Measurements from ENCODE around the gene KCTD15. TPM values are rescaled to one million over a fixed set of nuclear protein-coding genes. Genes with fewer than 3 reads are reported as not detected.

The KCTD15 gene
- total and polyA plus RNA-seq, 4 donors: 0.89 to 13.8 (median 8.1) TPM

DNA sequence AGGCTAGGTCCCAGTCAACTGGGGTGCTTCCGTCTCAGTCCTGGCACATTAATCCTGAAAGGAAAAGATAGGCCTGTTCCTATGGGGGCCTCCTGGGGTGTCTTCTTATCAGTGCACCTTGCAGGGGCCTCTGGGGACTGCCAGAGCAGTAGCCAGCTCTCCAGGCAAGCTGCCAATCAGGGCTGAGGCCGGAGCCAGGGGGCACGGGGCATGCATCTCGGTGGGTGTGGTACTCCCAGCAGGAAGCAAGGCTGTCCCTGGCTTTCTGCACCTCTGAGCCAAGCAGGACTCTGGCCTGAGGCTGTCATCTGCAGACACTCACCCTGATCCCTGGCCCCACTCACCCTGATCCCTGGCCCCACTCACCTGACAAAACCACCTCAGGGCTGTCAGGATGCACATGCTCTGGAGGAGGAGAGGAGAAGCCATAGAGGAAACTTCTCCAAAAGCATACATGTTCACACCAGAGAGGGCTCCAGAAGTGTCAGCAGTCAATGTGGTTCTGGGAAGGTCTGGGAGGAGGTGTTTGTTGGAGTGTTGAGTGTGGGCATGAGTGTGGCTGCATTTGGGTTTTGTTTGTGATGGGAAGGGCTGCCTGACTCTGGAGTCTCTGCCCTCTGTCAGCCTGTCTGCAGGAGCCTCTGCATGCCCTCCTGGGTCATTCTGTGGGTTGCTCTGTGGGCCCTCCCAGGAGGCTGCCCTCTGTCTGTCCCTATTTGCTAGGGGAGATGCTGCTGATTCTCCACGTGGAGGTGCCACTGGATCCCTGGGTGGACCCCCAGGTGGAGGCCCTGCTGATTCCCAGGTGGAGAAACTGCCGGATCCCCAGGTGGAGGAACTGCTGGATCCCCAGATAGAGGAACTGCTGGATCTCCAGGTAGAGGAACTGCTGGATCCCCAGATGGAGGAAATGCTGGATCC, 22.7 kb upstream of the KCTD15 start:
- Histone ChIP-seq H3K27me3 (ENCODE audit: control insufficient read depth in 4 of 4, insufficient read depth in 4 of 4, low read length in 3 of 4) (no peaks in the 10 kb centered on the region), H3K9ac (ENCODE audit: low read depth in 1 of 2, low read length in 2 of 2) (no peak overlapping the region), H3K27ac (ENCODE audit: low read depth in 1 of 2, low read length in 2 of 2) (no peak overlapping the region), H3K4me1 (ENCODE audit: control insufficient read depth in 4 of 4, insufficient read depth in 4 of 4, low read length in 3 of 4) (peaks cover 0 to 16% (median 8%) of the 10 kb centered on the region in 4 donors), H3K9me3 (ENCODE audit: control insufficient read depth in 4 of 4, low read length in 3 of 4) (no peaks in the 10 kb centered on the region), H3K4me3 (ENCODE audit: low read depth in 1 of 3, low read length in 3 of 3) (no peak overlapping the region), H3K36me3 (ENCODE audit: control insufficient read depth in 4 of 4, insufficient read depth in 3 of 4, low read depth in 1 of 4, low read length in 3 of 4) (no peaks in the 10 kb centered on the region)
- TF ChIP-seq HNF4A (conservative IDR thresholded peaks at IDR 0.05) (no peak), FOXA2 (IDR thresholded peaks at IDR 0.05) (no peak), TAF1 (conservative IDR thresholded peaks at IDR 0.05) (no peak), RXRA (IDR thresholded peaks at IDR 0.05) (no peak)
- TF ChIP-seq, protein P1, sequence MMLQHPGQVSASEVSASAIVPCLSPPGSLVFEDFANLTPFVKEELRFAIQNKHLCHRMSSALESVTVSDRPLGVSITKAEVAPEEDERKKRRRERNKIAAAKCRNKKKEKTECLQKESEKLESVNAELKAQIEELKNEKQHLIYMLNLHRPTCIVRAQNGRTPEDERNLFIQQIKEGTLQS (IDR thresholded peaks at IDR 0.05): no peak
- TF ChIP-seq, protein P2, sequence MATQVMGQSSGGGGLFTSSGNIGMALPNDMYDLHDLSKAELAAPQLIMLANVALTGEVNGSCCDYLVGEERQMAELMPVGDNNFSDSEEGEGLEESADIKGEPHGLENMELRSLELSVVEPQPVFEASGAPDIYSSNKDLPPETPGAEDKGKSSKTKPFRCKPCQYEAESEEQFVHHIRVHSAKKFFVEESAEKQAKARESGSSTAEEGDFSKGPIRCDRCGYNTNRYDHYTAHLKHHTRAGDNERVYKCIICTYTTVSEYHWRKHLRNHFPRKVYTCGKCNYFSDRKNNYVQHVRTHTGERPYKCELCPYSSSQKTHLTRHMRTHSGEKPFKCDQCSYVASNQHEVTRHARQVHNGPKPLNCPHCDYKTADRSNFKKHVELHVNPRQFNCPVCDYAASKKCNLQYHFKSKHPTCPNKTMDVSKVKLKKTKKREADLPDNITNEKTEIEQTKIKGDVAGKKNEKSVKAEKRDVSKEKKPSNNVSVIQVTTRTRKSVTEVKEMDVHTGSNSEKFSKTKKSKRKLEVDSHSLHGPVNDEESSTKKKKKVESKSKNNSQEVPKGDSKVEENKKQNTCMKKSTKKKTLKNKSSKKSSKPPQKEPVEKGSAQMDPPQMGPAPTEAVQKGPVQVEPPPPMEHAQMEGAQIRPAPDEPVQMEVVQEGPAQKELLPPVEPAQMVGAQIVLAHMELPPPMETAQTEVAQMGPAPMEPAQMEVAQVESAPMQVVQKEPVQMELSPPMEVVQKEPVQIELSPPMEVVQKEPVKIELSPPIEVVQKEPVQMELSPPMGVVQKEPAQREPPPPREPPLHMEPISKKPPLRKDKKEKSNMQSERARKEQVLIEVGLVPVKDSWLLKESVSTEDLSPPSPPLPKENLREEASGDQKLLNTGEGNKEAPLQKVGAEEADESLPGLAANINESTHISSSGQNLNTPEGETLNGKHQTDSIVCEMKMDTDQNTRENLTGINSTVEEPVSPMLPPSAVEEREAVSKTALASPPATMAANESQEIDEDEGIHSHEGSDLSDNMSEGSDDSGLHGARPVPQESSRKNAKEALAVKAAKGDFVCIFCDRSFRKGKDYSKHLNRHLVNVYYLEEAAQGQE (IDR thresholded peaks at IDR 0.05): no peak
- TF ChIP-seq, protein P3, sequence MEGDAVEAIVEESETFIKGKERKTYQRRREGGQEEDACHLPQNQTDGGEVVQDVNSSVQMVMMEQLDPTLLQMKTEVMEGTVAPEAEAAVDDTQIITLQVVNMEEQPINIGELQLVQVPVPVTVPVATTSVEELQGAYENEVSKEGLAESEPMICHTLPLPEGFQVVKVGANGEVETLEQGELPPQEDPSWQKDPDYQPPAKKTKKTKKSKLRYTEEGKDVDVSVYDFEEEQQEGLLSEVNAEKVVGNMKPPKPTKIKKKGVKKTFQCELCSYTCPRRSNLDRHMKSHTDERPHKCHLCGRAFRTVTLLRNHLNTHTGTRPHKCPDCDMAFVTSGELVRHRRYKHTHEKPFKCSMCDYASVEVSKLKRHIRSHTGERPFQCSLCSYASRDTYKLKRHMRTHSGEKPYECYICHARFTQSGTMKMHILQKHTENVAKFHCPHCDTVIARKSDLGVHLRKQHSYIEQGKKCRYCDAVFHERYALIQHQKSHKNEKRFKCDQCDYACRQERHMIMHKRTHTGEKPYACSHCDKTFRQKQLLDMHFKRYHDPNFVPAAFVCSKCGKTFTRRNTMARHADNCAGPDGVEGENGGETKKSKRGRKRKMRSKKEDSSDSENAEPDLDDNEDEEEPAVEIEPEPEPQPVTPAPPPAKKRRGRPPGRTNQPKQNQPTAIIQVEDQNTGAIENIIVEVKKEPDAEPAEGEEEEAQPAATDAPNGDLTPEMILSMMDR (IDR thresholded peaks at IDR 0.05; ENCODE audit: low read depth, low read length, missing input control): no peak
- no peak for DNase-seq (ENCODE audit: low spot score)
- whole genome bisulfite sequencing: 51% methylated on average over 6 of the region's 6 CpGs

DNA sequence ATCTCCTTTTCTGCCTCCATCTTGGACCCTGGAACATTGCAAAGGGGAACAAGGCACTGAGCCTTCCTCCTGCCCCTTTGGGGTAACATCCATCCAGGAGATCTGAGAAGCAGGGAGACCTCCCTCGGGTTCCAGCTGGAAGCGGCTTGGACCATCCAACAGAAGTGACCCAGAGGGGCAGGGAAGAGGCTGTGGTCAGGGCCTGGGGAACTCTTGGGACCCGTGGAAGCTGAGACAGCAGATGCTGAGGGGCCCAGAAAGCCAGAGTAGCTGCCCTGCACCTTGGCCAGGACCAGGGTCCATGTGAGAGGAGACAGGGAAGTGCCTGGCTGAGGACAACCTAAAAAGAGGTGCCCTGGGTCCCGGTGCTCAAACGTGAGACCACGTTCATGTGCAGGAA, 21.9 kb upstream of the KCTD15 start:
- Histone ChIP-seq H3K27me3 (ENCODE audit: control insufficient read depth in 4 of 4, insufficient read depth in 4 of 4, low read length in 3 of 4) (no peaks in the 10 kb centered on the region), H3K9ac (ENCODE audit: low read depth in 1 of 2, low read length in 2 of 2) (no peak overlapping the region), H3K9me3 (ENCODE audit: control insufficient read depth in 4 of 4, low read length in 3 of 4) (no peaks in the 10 kb centered on the region), H3K36me3 (ENCODE audit: control insufficient read depth in 4 of 4, insufficient read depth in 3 of 4, low read depth in 1 of 4, low read length in 3 of 4) (no peaks in the 10 kb centered on the region), H3K27ac (ENCODE audit: low read depth in 1 of 2, low read length in 2 of 2) (no peak overlapping the region), H3K4me1 (ENCODE audit: control insufficient read depth in 4 of 4, insufficient read depth in 4 of 4, low read length in 3 of 4) (peaks cover 0 to 20% (median 8%) of the 10 kb centered on the region in 4 donors), H3K4me3 (ENCODE audit: low read depth in 1 of 3, low read length in 3 of 3) (no peak overlapping the region)
- 70% methylated on average over 6 of the region's 6 CpGs for whole genome bisulfite sequencing
- no peak for DNase-seq (ENCODE audit: low spot score)
- TF ChIP-seq FOXA1 (IDR thresholded peaks at IDR 0.05) (no peak), SP1 (IDR thresholded peaks at IDR 0.05) (no peak), RXRA (IDR thresholded peaks at IDR 0.05) (no peak), JUND (IDR thresholded peaks at IDR 0.05) (no peak), TAF1 (conservative IDR thresholded peaks at IDR 0.05) (no peak), EGR1 (IDR thresholded peaks at IDR 0.05; ENCODE audit: low read depth in 2 of 2) (no peak), HNF4G (IDR thresholded peaks at IDR 0.05) (no peak), HNF4A (conservative IDR thresholded peaks at IDR 0.05) (no peak), FOXA2 (IDR thresholded peaks at IDR 0.05) (no peak), GABPA (IDR thresholded peaks at IDR 0.05 in 1 of 2, conservative IDR thresholded peaks at IDR 0.05 in 1 of 2) (no peak), YY1 (IDR thresholded peaks at IDR 0.05) (no peak), RAD21 (IDR thresholded peaks at IDR 0.05) (no peak), NR2F2 (IDR thresholded peaks at IDR 0.05) (no peak)
- TF ChIP-seq, protein P1 (IDR thresholded peaks at IDR 0.05): no peak
- TF ChIP-seq, protein P4, sequence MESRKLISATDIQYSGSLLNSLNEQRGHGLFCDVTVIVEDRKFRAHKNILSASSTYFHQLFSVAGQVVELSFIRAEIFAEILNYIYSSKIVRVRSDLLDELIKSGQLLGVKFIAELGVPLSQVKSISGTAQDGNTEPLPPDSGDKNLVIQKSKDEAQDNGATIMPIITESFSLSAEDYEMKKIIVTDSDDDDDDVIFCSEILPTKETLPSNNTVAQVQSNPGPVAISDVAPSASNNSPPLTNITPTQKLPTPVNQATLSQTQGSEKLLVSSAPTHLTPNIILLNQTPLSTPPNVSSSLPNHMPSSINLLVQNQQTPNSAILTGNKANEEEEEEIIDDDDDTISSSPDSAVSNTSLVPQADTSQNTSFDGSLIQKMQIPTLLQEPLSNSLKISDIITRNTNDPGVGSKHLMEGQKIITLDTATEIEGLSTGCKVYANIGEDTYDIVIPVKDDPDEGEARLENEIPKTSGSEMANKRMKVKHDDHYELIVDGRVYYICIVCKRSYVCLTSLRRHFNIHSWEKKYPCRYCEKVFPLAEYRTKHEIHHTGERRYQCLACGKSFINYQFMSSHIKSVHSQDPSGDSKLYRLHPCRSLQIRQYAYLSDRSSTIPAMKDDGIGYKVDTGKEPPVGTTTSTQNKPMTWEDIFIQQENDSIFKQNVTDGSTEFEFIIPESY (IDR thresholded peaks at IDR 0.05): no peak
- TF ChIP-seq, protein P2 (IDR thresholded peaks at IDR 0.05): no peak
- TF ChIP-seq, protein P5, sequence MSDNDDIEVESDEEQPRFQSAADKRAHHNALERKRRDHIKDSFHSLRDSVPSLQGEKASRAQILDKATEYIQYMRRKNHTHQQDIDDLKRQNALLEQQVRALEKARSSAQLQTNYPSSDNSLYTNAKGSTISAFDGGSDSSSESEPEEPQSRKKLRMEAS (IDR thresholded peaks at IDR 0.05): no peak
